CD4-positive, alpha-beta memory T cell (primary cell): ENCODE data around the gene CRYBA1. TPM values are rescaled to one million over a fixed set of nuclear protein-coding genes. Genes with fewer than 3 reads are reported as not detected.
"Not testable (repeated sequence)": the region's sequence is repeated elsewhere in the genome, so short reads cannot be mapped to it uniquely, and the experiment has no call there.

Experiments
- CTCF ChIA-PET: fragments of 350-600 bp; sonication (Branson Sonifier 250); formaldehyde crosslinking; loops from one replicate; lab custom pipeline; 2021; ENCODE audit warnings: inconsistent platforms; ENCODE audit not compliant: partially characterized antibody; lab: Charles Lee
- POLR2A ChIA-PET: fragments of 350-600 bp; sonication (Branson Sonifier 250); formaldehyde crosslinking; loops from one replicate; lab custom pipeline; 2021; ENCODE audit not compliant: partially characterized antibody; lab: Charles Lee
- DNase-seq, 5 donors: peaks; one replicate each; pipeline versions ENCODE4 v3.0.0 to v3.0.0-alpha.2; 2020 to 2022; ENCODE audit warnings: mixed read lengths in 1 of 5
- H3K27ac ChIP-seq: one replicate; pipeline ENCODE4 v1.7.0; 2013; ENCODE audit warnings: low read depth, low read length
- H3K27me3 ChIP-seq: 2 replicates; pipeline ENCODE4 v1.7.0; 2013; ENCODE audit warnings: mild to moderate bottlenecking, low read length, moderate library complexity; ENCODE audit not compliant: insufficient read depth
- H3K36me3 ChIP-seq: 2 replicates; pipeline ENCODE4 v1.7.0; 2013; ENCODE audit warnings: mild to moderate bottlenecking, low read length, moderate library complexity; ENCODE audit not compliant: insufficient read depth
- H3K4me1 ChIP-seq: 2 replicates; pipeline ENCODE4 v1.7.0; 2013; ENCODE audit warnings: mild to moderate bottlenecking, low read length, moderate library complexity; ENCODE audit not compliant: insufficient read depth
- H3K4me3 ChIP-seq, 2 donors: one replicate each; pipeline ENCODE4 v1.7.0; 2013; ENCODE audit warnings: low read length in 2 of 2, mild to moderate bottlenecking in 1 of 2
- H3K9me3 ChIP-seq, 2 donors: one replicate each; pipeline ENCODE4 v1.7.0; 2013; ENCODE audit warnings: low read length in 2 of 2, control low read depth in 1 of 2; ENCODE audit not compliant: control insufficient read depth in 1 of 2
- H3K27ac Mint-ChIP-seq, 7 donors: one replicate each; pipeline ENCODE4 v1.8.0; 2020 to 2021; ENCODE audit warnings: mixed read lengths in 7 of 7, mild to moderate bottlenecking in 6 of 7, inconsistent platforms in 3 of 7, moderate library complexity in 3 of 7
- H3K27me3 Mint-ChIP-seq, 2 donors: one replicate each; pipeline ENCODE4 v1.8.0; 2020 to 2021; ENCODE audit warnings: mixed read lengths in 2 of 2
- H3K36me3 Mint-ChIP-seq, 2 donors: one replicate each; pipeline ENCODE4 v1.8.0; 2020 to 2021; ENCODE audit warnings: mixed read lengths in 2 of 2, inconsistent platforms in 1 of 2, mild to moderate bottlenecking in 1 of 2
- H3K4me1 Mint-ChIP-seq, 4 donors: one replicate each; pipeline ENCODE4 v1.8.0; 2020 to 2021; ENCODE audit warnings: mixed read lengths in 4 of 4, mild to moderate bottlenecking in 1 of 4
- H3K4me3 Mint-ChIP-seq, 8 donors: one replicate each; pipeline ENCODE4 v1.8.0; 2020 to 2021; ENCODE audit warnings: mixed read lengths in 8 of 8, mild to moderate bottlenecking in 7 of 8, moderate library complexity in 6 of 8, inconsistent platforms in 3 of 8
- H3K9me3 Mint-ChIP-seq, 8 donors: one replicate each; pipeline ENCODE4 v1.8.0; 2020 to 2021; ENCODE audit warnings: mixed read lengths in 8 of 8, mild to moderate bottlenecking in 5 of 8, inconsistent platforms in 3 of 8, moderate library complexity in 1 of 8
- intact Hi-C: fragments of 100-400 bp; cut with micrococcal nuclease; formaldehyde crosslinking; loops from one replicate; pipeline ENCODE4 v1.15.1; 2023
- polyA plus RNA-seq, 2 donors: library from polyadenylated mRNA; unstranded; fragments of 300-500 nt; fragmentation: Illumina TruSeq; gene quantifications; one replicate each; pipeline ENCODE4 v1.2.3, GENCODE V29; 2021
- total RNA-seq, 2 experiments: library from RNA; stranded (reverse); gene quantifications; one replicate each; pipeline ENCODE4 v1.2.3, GENCODE V29; 2021

The CRYBA1 gene
- total and polyA plus RNA-seq, 4 experiments from 2014 or later, result not detected

GRCh38 chr17:29256735-29257466, 10.2 kb downstream of the CRYBA1 start:
- Mint-ChIP-seq H3K36me3 (peaks cover 19 to 54% of the 10 kb centered on the region in 2 donors), H3K27ac (peak overlapping the region; percentile 44 to 86 (median 67)), H3K9me3 (no peaks in the 10 kb centered on the region), H3K4me3 (peak overlapping the region in 1 of 8 donors; percentile 16), H3K27me3 (no peaks in the 10 kb centered on the region), H3K4me1 (peaks cover 24 to 43% (median 36%) of the 10 kb centered on the region in 4 donors)
- intact Hi-C loops, result no loop called here
- POLR2A ChIA-PET, result interaction anchor here (0.7 to 2.0 kb wide), 5 partner anchors 8 to 111 kb away, joined by 3 to 8 read pairs (median 4); partner anchors contain the start of gene NUFIP2
- peaks cover 10% of the 10 kb centered on the region for H3K36me3 ChIP-seq
- no peak overlapping the region for H3K27ac ChIP-seq
- no peaks in the 10 kb centered on the region for H3K4me1 ChIP-seq
- H3K9me3 ChIP-seq, result no peaks in the 10 kb centered on the region
- no peak for DNase-seq
- no peak overlapping the region for H3K4me3 ChIP-seq
- no peaks in the 10 kb centered on the region for H3K27me3 ChIP-seq
- CTCF ChIA-PET, result interaction anchor here (1.0 to 2.5 kb wide), 4 partner anchors 34 to 140 kb away, joined by 3 to 7 read pairs (median 3); partner anchors contain the start of gene MYO18A

DNA sequence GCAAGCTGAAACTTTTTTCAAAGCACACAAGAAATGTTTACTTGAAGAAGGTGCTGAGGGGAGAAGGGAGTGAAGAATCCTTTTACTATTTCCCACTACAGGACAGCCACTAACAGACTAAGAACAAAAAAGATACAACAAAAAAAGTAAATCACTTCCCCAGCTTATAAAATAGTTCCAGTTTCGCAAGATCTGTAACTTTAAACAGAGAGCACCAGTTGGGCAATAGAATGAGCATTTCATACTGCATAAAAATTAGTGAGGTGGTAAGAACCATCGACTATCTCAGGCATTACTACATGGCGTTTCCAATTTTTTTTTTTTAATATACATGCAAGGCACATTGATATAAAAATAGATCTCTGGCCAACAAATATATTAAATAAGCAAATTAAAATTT, 11.1 kb downstream of the CRYBA1 start:
- Mint-ChIP-seq H3K4me1 (peaks cover 26 to 43% (median 36%) of the 10 kb centered on the region in 4 donors), H3K4me3 (no peak overlapping the region), H3K27ac (peak overlapping the region in 3 of 7 donors; percentile 13 to 59 (median 42)), H3K9me3 (no peaks in the 10 kb centered on the region), H3K36me3 (peaks cover 19 to 57% of the 10 kb centered on the region in 2 donors), H3K27me3 (no peaks in the 10 kb centered on the region)
- no peak for DNase-seq
- intact Hi-C loops, result no loop called here
- Histone ChIP-seq H3K4me1 (no peaks in the 10 kb centered on the region), H3K4me3 (no peak overlapping the region), H3K27ac (no peak overlapping the region), H3K36me3 (peaks cover 13% of the 10 kb centered on the region), H3K27me3 (no peaks in the 10 kb centered on the region), H3K9me3 (no peaks in the 10 kb centered on the region)
- POLR2A ChIA-PET, result interaction anchor here (0.8 to 1.0 kb wide), 2 partner anchors 33 to 34 kb away, joined by 3 to 4 read pairs; no protein-coding TSS in a partner anchor
- CTCF ChIA-PET, result interaction anchor here (1.2 to 2.5 kb wide), 4 partner anchors 45 to 141 kb away, joined by 3 to 7 read pairs (median 3); partner anchors contain the start of gene MYO18A

GRCh38 chr17:29263916-29264315, 17.3 kb downstream of the CRYBA1 start:
- H3K4me3 ChIP-seq, result no peak overlapping the region
- Mint-ChIP-seq H3K4me1 (peaks cover 20 to 44% (median 31%) of the 10 kb centered on the region in 4 donors), H3K27me3 (no peaks in the 10 kb centered on the region), H3K9me3 (no peaks in the 10 kb centered on the region), H3K36me3 (peaks cover 39 to 75% of the 10 kb centered on the region in 2 donors), H3K27ac (peak overlapping the region in 5 of 7 donors; percentile 18 to 59 (median 38)), H3K4me3 (no peak overlapping the region)
- POLR2A ChIA-PET, result no interaction called here
- H3K27ac ChIP-seq, result no peak overlapping the region
- H3K4me1 ChIP-seq, result peaks cover 4% of the 10 kb centered on the region
- H3K27me3 ChIP-seq, result no peaks in the 10 kb centered on the region
- H3K9me3 ChIP-seq, result no peaks in the 10 kb centered on the region
- CTCF ChIA-PET, result no interaction called here
- DNase-seq, result no peak
- intact Hi-C loops, result no loop called here
- peaks cover 52% of the 10 kb centered on the region for H3K36me3 ChIP-seq

- CTCF ChIA-PET, result interaction anchor here (0.9 kb wide), 1 partner anchor 320 kb away, joined by 3 read pairs; no protein-coding TSS in a partner anchor
- H3K9me3 Mint-ChIP-seq, intact Hi-C loops, H3K4me3 ChIP-seq, H3K27me3 ChIP-seq, POLR2A ChIA-PET, H3K27ac ChIP-seq, H3K27me3 Mint-ChIP-seq, DNase-seq, H3K9me3 ChIP-seq: not testable (repeated sequence)
- peaks cover 22% of the 10 kb centered on the region for H3K36me3 ChIP-seq
- Mint-ChIP-seq H3K27ac (peak overlapping the region in 1 of 7 donors; percentile 54), H3K36me3 (peaks cover 24 to 67% of the 10 kb centered on the region in 2 donors), H3K4me3 (peak overlapping the region in 3 of 8 donors; percentile 6 to 25 (median 10)), H3K4me1 (peaks cover 32 to 68% (median 44%) of the 10 kb centered on the region in 4 donors)
- peaks cover 44% of the 10 kb centered on the region for H3K4me1 ChIP-seq
Observed at GRCh38 chr17:29271980-29272379, 25.3 kb downstream of the CRYBA1 start.

DNA sequence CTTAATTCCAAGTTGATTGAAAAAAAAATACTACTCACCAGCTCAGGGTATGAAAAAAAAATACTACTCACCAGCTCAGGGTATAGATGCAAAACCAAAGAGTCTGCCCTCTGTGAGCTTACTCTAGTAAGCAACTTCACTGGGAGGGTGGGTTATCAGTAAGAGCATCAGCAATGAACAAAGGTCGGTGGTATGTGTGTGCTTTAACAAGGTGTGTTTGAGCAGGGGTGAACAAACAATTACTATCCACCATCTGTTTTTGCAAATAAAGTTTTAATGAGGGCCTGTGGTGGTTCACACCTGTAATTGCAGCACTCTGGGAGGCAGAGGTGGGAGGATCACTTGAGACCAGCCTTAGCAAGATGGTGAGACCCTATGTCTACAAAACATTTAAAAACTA, 27.3 kb downstream of the CRYBA1 start:
- no peaks in the 10 kb centered on the region for H3K27me3 Mint-ChIP-seq
- Histone ChIP-seq H3K36me3 (peaks cover 17% of the 10 kb centered on the region), H3K4me3 (no peak overlapping the region), H3K27me3 (no peaks in the 10 kb centered on the region), H3K9me3 (peaks cover 0 to 3% of the 10 kb centered on the region in 2 donors), H3K4me1 (peaks cover 62% of the 10 kb centered on the region), H3K27ac (no peak overlapping the region)
- CTCF ChIA-PET, result interaction anchor here (1.4 to 1.8 kb wide), 2 partner anchors 16 to 20 kb away, joined by 3 to 8 read pairs; no protein-coding TSS in a partner anchor
- POLR2A ChIA-PET, result interaction anchor here (1.1 to 1.6 kb wide), 2 partner anchors 17 to 20 kb away, joined by 3 to 10 read pairs; partner anchors contain the start of gene NUFIP2
- H3K4me3 Mint-ChIP-seq, result peak overlapping the region in 1 of 8 donors; percentile 55
- peaks cover 41 to 67% of the 10 kb centered on the region in 2 donors for H3K36me3 Mint-ChIP-seq
- peaks cover 0 to 14% (median 6%) of the 10 kb centered on the region in 8 donors for H3K9me3 Mint-ChIP-seq
- H3K4me1 Mint-ChIP-seq, result peaks cover 36 to 83% (median 51%) of the 10 kb centered on the region in 4 donors
- H3K27ac Mint-ChIP-seq, result peak overlapping the region; percentile 45 to 79 (median 65)
- intact Hi-C loops, result no loop called here
- DNase-seq, result no peak

DNA sequence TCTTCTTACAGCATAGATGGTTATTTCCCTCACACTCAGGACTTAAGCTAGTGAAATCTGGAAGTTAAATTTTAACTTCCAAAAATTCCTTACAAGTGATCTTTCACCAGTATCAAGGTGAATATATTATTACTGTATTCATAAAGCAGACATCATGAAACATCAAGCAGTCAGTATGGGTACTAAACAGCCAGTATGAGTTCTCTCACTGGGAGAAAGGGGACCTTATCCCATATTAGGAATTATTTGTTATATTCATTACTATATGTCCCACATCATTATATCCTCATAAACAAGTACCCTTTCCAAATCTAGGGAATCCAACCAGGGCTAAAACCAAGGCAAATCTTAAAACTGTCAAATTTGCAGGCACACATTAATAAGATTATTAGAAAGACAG, 32.0 kb downstream of the CRYBA1 start:
- DNase-seq, result no peak
- Mint-ChIP-seq H3K4me3 (peak overlapping the region in 3 of 8 donors; percentile 4 to 30 (median 21)), H3K9me3 (peaks cover 0 to 24% (median 12%) of the 10 kb centered on the region in 8 donors), H3K4me1 (peaks cover 40 to 79% (median 60%) of the 10 kb centered on the region in 4 donors), H3K36me3 (peaks cover 63 to 71% of the 10 kb centered on the region in 2 donors), H3K27me3 (no peaks in the 10 kb centered on the region), H3K27ac (peak overlapping the region in 1 of 7 donors; percentile 25)
- Histone ChIP-seq H3K36me3 (peaks cover 31% of the 10 kb centered on the region), H3K9me3 (peaks cover 3% of the 10 kb centered on the region in 2 donors), H3K27me3 (no peaks in the 10 kb centered on the region), H3K27ac (no peak overlapping the region), H3K4me1 (peaks cover 72% of the 10 kb centered on the region), H3K4me3 (no peak overlapping the region)
- intact Hi-C loops, result no loop called here
- ChIA-PET POLR2A (interaction anchor here (0.6 to 4.0 kb wide), 4 partner anchors 9 to 16 kb away, joined by 3 to 19 read pairs (median 4); partner anchors contain the start of gene NUFIP2), CTCF (interaction anchor here (5.1 kb wide), 1 partner anchor 12 kb away, joined by 17 read pairs; no protein-coding TSS in a partner anchor)
